Caco-2 (cell line): ENCODE results near the gene NEUROG1. TPM values are rescaled to one million over a fixed set of nuclear protein-coding genes. Genes with fewer than 3 reads are reported as not detected.
"Not testable (repeated sequence)": the region's sequence is repeated elsewhere in the genome, so short reads cannot be mapped to it uniquely, and the experiment has no call there.

Source experiments
- BruUV-seq: library from RNA; stranded (reverse); fragments of 400-500 nt; replicated peaks from 2 replicates; lab custom pipeline; 2021; lab: Mats Ljungman, UMichigan
- CTCF ChIA-PET: fragments of 300-600 bp; sonication (Branson Sonifier 250); formaldehyde crosslinking; loops from one replicate; lab custom pipeline; 2022; ENCODE audit warnings: antibody characterized with exemption; lab: Charles Lee
- POLR2A ChIA-PET: fragments of 300-600 bp; sonication (Branson Sonifier 250); formaldehyde crosslinking; loops from one replicate; lab custom pipeline; 2022; ENCODE audit warnings: antibody characterized with exemption; lab: Charles Lee
- DNase-seq, 2 experiments: peaks; one replicate each; pipeline versions ENCODE4 v3.0.0 to v3.0.0-alpha.2; 2020 to 2022
- H3K27me3 ChIP-seq: replicated peaks from 2 replicates; pipeline ENCODE4 v1.6.0; 2011; ENCODE audit warnings: low read length; ENCODE audit not compliant: control insufficient read depth, insufficient read depth
- H3K36me3 ChIP-seq: 2 replicates; pipeline ENCODE4 v1.5.1; 2011; ENCODE audit warnings: low read length; ENCODE audit not compliant: control insufficient read depth, insufficient read depth
- H3K4me1 ChIP-seq: fragments of 250-450 bp; sonication (Bioruptor Pico); 2 replicates; pipeline ENCODE4 v1.5.1; 2020; ENCODE audit warnings: mild to moderate bottlenecking
- H3K4me3 ChIP-seq: 2 replicates; pipeline ENCODE4 v1.5.1; 2011; ENCODE audit warnings: low read depth, mild to moderate bottlenecking, control low read depth, low read length
- H3K9me3 ChIP-seq: fragments of 250-450 bp; sonication (Bioruptor Pico); 2 replicates; pipeline ENCODE4 v1.5.1; 2020; ENCODE audit warnings: mild to moderate bottlenecking, moderate library complexity
- H3K27ac Mint-ChIP-seq: one replicate; pipeline ENCODE4 v1.8.0; 2022; ENCODE audit warnings: mixed read lengths; ENCODE audit not compliant: unreplicated experiment
- H3K27me3 Mint-ChIP-seq: one replicate; pipeline ENCODE4 v1.8.0; 2022; ENCODE audit warnings: mixed read lengths; ENCODE audit not compliant: insufficient read depth, unreplicated experiment
- H3K36me3 Mint-ChIP-seq: one replicate; pipeline ENCODE4 v1.8.0; 2022; ENCODE audit warnings: mild to moderate bottlenecking, mixed read lengths; ENCODE audit not compliant: insufficient read depth, unreplicated experiment
- H3K4me1 Mint-ChIP-seq: one replicate; pipeline ENCODE4 v1.8.0; 2022; ENCODE audit warnings: low read depth, mixed read lengths; ENCODE audit not compliant: unreplicated experiment
- H3K4me3 Mint-ChIP-seq: one replicate; pipeline ENCODE4 v1.8.0; 2022; ENCODE audit warnings: mild to moderate bottlenecking, moderate library complexity, mixed read lengths; ENCODE audit not compliant: unreplicated experiment
- H3K9me3 Mint-ChIP-seq: one replicate; pipeline ENCODE4 v1.8.0; 2022; ENCODE audit warnings: mixed read lengths; ENCODE audit not compliant: unreplicated experiment
- CTCF ChIP-seq, 2 experiments: fragments of 200-600 bp in 1 of 2; IDR thresholded peaks; 1 replicate in 1 of 2; 2 replicates in 1 of 2; pipeline versions ENCODE4 v1.5.1 to v1.8.0; 2011 to 2022; ENCODE audit warnings: antibody characterized with exemption in 1 of 2, control low read depth in 1 of 2, inconsistent platforms in 1 of 2, low read depth in 1 of 2, low read length in 1 of 2, mild to moderate bottlenecking in 1 of 2, moderate library complexity in 1 of 2; ENCODE audit not compliant: insufficient read depth in 1 of 2, severe bottlenecking in 1 of 2, unreplicated experiment in 1 of 2
- intact Hi-C: fragments of 100-400 bp; cut with micrococcal nuclease; formaldehyde crosslinking; loops from one replicate; pipeline ENCODE4 v1.10.0; 2022; ENCODE audit not compliant: unreplicated experiment
- total RNA-seq: library from RNA; stranded (reverse); gene quantifications from 2 replicates; pipeline ENCODE4 v1.2.3, GENCODE V29; 2022

Gene NEUROG1
- total RNA-seq, 1 experiment from 2014 or later, result not detected

- Mint-ChIP-seq H3K27ac (no peak overlapping the region), H3K27me3 (peaks cover 2% of the 10 kb centered on the region), H3K9me3 (no peaks in the 10 kb centered on the region), H3K4me3 (no peak overlapping the region), H3K4me1 (peaks cover 29% of the 10 kb centered on the region), H3K36me3 (no peaks in the 10 kb centered on the region)
- DNase-seq, result no peak
- no peak for TF ChIP-seq CTCF (IDR thresholded peaks at IDR 0.05; ENCODE audit: insufficient read depth in 1 of 2, low read depth in 1 of 2, low read length in 1 of 2, severe bottlenecking in 1 of 2, unreplicated experiment in 1 of 2)
- Histone ChIP-seq H3K4me1 (peaks cover 11% of the 10 kb centered on the region), H3K36me3 (no peaks in the 10 kb centered on the region), H3K4me3 (no peak overlapping the region), H3K27me3 (no peaks in the 10 kb centered on the region; the same call in 1 of the 2 replicates), H3K9me3 (no peaks in the 10 kb centered on the region)
- intact Hi-C loops, result no loop called here
- no TSS peak for BruUV-seq
- ChIA-PET CTCF (interaction anchor here (1.4 kb wide), 1 partner anchor 53 kb away, joined by 4 read pairs; no protein-coding TSS in a partner anchor), POLR2A (no interaction called here)
These were observed 37.1 kb downstream of the NEUROG1 start for GRCh38 chr5:135498637-135498995.

- H3K4me3 ChIP-seq, result no peak overlapping the region
- H3K27me3 ChIP-seq, result no peaks in the 10 kb centered on the region; the same call in 1 of the 2 replicates
- ChIA-PET POLR2A (no interaction called here), CTCF (interaction anchor here (0.6 to 1.4 kb wide), 2 partner anchors 54 to 393 kb away, joined by 3 to 4 read pairs; no protein-coding TSS in a partner anchor)
- no peak for TF ChIP-seq CTCF (IDR thresholded peaks at IDR 0.05; ENCODE audit: insufficient read depth in 1 of 2, low read depth in 1 of 2, low read length in 1 of 2, severe bottlenecking in 1 of 2, unreplicated experiment in 1 of 2)
- no peaks in the 10 kb centered on the region for H3K9me3 Mint-ChIP-seq
- BruUV-seq, result no TSS peak
- peaks cover 30% of the 10 kb centered on the region for H3K4me1 Mint-ChIP-seq
- DNase-seq, result no peak
- no peaks in the 10 kb centered on the region for H3K9me3 ChIP-seq
- no peaks in the 10 kb centered on the region for H3K36me3 ChIP-seq
- no peak overlapping the region for H3K4me3 Mint-ChIP-seq
- H3K36me3 Mint-ChIP-seq, result no peaks in the 10 kb centered on the region
- H3K4me1 ChIP-seq, result peaks cover 11% of the 10 kb centered on the region
- peaks cover under 1% of the 10 kb centered on the region for H3K27me3 Mint-ChIP-seq
- H3K27ac Mint-ChIP-seq, result no peak overlapping the region
- intact Hi-C loops, result no loop called here
These were observed 37.7 kb downstream of the NEUROG1 start for GRCh38 chr5:135497971-135498636.

GRCh38 chr5:135495531-135495930, 40.2 kb downstream of the NEUROG1 start:
- H3K9me3 Mint-ChIP-seq, H3K36me3 Mint-ChIP-seq, H3K4me3 Mint-ChIP-seq, CTCF ChIA-PET, BruUV-seq, H3K27ac Mint-ChIP-seq, POLR2A ChIA-PET, H3K27me3 Mint-ChIP-seq, H3K4me3 ChIP-seq, H3K9me3 ChIP-seq, DNase-seq, H3K36me3 ChIP-seq, intact Hi-C loops, H3K27me3 ChIP-seq: not testable (repeated sequence)
- H3K4me1 Mint-ChIP-seq, result peaks cover 30% of the 10 kb centered on the region
- peaks cover 31% of the 10 kb centered on the region for H3K4me1 ChIP-seq
